GM20431 (cell line): ENCODE measurements around the gene CBLN1.

Source experiments
- in situ Hi-C: fragments of 300-500 bp; cut with MseI, MboI; formaldehyde crosslinking; loops from one replicate; pipeline ENCODE4 v1.15.0; 2020; ENCODE audit warnings: low sequenced_read_pairs; ENCODE audit not compliant: unreplicated experiment

Gene CBLN1

DNA sequence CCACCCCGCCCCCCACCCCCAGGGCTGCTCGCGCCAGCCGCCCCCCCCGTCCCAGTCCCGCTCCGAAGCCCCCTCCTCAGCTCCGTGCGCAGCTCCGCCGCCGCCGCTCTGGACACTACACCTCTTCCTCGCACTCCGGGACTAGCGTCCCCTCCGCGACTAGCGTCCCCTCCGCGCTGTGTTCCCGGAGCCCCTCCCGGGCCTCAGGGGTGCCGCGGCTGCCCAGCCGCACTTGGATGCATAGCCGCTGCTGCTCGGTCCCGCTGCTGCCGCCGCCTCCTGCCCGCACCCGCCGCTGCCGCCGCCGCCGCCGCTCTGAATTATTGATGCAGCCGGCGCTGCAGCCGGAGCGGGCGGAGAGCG is at the start of gene CBLN1:
TSS of gene CBLN1 (minus strand) at position 359 of the 363 bp plus-strand sequence. CDS start 373 bp downstream, outside the sequence.
- in situ Hi-C loops, result no loop called here

DNA sequence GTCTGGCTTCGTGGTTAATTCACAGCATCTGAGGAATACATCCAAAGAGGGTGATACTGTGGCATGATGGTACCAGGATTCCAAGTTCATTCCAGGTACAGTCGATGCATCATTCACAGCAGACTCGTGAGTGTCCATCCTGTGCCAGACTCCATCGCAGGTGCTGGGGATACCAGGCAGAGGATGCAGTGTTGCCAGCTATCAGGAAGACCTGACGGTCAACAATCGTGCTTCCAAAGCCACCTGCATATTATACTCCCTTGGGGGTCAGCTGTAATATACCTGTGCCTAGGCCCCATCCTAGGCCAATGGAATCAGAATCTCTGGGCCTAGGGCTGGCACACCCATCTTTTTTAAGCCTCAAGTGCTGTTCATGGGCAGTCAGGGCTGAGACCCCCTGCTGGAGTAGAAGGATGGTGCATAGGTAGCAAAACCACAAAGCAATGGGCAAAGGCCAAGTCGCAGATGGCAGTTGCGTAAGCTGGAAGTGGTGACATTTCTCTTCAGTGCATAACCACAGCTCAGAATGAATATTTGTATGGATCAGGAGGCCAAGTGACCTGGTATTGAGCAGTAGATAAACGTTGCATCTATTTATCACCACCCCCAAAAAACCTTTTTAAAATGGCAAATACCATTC is 49.0 kb upstream of the CBLN1 start:
- in situ Hi-C loops, result no loop called here

DNA sequence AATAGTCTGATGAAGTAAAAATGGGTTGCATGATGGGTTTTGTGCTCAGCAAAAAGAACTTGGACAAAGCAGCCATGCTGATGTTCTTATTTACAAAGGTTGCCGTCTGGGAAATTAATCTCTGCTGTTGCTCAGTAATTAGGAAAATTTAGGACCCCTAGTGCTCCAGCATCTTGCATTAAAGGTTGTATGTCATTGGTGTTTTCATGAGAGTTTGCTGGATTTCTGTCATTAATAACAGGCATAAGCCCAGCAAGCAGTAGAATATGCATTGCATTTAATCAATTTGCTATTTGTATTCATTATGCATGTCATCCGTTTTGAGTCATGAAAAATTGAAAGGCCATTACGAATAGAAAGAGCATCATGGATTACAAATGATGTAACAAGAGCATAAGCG is 46.7 kb upstream of the CBLN1 start:
- in situ Hi-C loops, result no loop called here

DNA sequence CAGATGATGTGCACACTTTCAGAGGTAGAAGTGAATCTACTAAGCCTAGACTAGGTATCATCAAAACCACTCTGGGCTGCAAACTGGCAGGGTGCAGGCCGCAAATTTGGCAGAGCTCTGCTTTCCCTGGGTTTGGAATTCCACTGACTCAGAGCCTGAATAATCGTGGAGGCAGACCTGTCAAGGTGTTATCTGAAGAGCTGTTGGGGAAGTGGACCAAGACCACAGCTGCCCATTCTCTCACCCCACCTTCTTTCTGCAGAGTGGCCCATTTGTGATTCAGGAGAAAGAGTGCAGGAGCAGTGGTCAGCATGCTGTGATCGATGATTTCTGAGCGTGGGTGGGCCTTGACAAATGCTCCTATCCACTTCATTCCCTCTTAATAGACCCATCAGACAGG is 45.8 kb upstream of the CBLN1 start:
- in situ Hi-C loops, result no loop called here

DNA sequence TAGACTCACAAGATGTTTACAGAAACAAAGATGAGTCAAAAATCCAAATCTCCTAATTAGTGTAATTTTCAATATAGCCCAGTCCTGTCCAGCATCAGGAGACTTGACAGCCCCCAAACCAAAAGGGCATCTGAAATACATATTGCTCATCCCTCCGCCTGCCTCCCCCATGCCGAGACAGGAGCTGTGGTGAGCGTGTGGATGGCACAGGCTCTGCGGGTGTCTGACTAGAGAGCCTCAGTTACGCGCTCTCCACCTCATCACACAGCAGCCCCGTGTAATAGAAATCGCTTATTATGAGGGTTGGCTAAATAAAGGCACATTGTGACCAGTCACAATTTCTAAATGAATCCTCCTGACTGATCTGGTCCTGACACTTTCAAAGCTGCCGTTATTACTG is 43.1 kb upstream of the CBLN1 start:
- in situ Hi-C loops, result no loop called here

DNA sequence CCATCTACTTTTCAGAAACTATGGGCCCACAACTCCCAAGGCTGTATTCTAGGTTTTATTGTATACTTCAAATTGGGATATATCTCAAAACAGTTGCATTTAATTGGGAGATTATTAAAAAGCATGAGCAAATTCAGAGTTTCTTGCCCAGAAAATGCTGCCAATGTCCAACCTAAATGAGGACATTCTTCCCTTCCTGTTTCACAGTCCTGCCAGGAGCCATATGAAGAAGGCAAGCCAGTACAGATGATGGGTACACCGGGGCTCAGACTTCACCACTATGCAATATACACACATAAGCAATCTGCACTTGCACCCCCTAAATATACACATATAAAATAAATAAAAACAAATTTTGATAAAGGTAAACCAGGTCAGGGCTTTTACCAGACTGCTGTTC is 34.0 kb upstream of the CBLN1 start:
- in situ Hi-C loops, result no loop called here

DNA sequence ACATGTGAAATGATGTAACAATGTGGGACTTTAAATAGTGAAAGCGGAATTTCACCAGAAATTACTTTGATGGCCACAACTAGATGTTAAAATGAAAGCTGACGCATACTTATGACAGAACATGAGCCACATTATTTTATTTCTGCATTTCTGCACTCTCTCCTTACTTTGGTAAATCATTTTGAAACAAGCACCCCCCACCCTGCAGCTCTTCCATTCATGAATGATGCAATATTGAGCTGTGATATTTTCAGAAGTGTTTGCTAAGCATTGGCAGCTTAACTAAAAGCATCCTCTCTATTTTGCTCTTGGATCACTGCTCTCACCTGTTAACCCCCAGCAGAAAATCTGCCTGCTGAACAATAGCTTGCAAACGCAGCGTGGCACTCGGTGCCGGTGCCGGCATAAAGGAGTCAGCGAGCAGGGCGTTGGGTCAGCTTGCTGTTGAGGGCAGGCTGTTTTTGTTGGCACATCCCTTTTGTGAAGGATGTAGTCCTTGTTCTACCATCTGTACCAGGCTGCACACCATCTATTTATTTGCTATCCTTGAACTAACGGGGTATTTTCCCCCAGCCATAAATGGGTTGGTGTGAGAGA is 30.8 kb upstream of the CBLN1 start:
- in situ Hi-C loops, result no loop called here

DNA sequence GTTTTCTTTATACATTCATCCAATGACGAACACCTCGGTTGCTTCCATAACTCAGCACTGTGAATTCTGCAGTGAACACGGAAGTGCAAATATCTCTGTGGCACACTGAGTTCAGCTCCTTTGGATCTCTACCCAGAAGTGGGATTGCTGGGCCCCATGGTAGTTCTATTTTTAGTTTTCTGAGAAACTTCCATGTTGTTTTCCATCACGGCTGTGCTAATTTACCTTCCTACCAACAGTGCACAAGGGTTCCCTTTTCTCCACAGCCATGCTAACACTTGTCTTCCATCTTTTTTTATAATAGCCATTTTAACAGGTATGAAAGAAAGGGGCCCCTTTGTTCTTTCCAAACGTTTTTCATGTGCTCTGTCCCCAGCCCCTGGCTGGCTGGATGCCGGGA is 30.2 kb upstream of the CBLN1 start:
- in situ Hi-C loops, result no loop called here

DNA sequence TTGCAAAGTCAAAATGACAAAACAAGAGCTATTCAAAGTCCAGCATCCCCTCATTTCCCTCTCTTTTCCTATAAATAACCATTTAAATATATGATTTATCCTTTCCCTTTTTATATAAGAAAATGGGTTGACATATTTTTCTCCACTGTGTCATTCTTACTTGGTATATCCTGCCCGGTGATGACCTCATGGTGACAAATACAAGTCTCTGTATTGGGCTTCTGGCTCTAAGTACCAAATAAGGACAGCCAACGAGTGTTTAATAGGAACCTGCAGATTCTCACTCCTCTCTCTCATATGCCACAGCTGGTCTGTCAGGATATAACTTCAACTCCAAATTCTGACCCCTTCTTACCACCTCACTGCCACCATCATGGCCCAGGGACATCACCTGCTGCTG is 25.5 kb upstream of the CBLN1 start:
- in situ Hi-C loops, result no loop called here

DNA sequence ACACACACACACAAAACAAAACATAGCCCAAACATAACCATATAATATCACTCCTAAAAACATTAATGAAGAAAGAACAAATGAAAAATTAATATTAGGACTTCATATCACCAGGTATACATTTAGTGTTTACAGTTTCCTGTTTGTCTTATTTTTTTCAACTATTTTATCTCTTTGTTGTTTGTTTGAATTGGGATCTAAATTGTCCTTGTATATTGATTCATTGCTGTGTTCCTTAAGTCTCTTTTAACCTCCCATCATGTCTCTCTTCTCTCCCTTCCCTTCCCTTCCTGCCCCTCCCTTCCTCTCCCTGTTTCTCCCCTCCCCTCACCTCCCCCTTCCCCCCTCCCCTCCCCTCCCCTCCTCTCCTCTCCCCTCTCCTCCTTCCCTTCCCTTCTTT is 23.8 kb upstream of the CBLN1 start:
- in situ Hi-C loops, result no loop called here

DNA sequence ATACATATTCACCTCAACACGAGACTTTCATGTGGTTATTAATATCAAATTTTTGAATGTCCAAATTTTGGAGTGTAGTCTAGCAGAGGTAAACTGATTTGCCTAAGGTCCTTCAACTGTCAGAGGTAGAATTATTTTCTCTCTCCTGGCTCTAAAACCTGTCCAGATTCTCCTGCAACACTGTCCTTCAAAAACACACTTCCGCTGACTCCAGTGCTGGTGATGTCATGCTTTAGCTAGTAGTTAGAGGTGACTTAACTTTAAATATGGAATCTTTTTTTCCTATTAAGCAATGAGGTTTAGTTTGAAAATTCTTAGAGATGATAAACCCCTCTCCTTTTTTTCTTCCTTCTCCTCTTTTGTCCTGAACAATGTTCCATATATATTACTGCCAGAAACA is 10.8 kb upstream of the CBLN1 start:
- in situ Hi-C loops, result no loop called here

DNA sequence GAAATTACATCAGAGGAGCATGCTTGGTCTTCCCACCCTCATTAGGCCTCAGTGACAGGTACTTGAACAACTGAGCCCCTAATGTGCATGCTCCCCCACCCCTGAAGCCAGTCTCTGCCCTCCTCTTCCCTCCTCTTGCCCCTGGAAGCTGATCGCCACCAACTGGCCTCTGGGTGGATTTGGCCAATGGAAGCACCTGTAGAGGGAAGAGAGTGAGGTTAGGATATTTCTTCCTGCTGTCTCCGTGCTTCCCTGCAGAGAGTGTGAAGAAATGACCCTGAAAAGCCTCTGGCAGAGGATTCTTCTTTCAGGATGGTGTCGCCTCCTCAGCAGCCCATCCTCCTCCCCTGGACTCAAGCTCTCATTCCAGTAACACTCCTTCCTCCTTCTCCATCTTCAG is 5.9 kb upstream of the CBLN1 start:
- in situ Hi-C loops, result no loop called here

DNA sequence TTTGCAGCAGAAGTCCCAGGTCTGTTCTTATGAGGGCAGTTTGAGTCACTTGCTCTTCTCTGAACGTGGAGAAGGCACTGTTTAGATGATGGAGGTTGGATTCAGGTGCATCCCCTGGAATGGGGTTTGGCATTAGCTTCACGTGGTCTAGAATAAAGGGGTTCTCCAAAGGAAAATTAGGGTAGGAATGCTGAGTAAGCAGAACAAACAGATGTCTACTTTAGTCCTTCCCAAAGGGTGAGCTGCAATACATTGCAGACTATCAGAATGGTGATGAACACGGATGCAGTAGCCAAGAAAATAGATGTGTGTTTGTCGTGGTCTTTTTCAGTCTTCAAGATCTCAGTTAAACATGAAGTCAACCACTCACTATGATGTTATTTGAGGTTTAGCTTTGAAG is 3.3 kb upstream of the CBLN1 start:
- in situ Hi-C loops, result no loop called here

DNA sequence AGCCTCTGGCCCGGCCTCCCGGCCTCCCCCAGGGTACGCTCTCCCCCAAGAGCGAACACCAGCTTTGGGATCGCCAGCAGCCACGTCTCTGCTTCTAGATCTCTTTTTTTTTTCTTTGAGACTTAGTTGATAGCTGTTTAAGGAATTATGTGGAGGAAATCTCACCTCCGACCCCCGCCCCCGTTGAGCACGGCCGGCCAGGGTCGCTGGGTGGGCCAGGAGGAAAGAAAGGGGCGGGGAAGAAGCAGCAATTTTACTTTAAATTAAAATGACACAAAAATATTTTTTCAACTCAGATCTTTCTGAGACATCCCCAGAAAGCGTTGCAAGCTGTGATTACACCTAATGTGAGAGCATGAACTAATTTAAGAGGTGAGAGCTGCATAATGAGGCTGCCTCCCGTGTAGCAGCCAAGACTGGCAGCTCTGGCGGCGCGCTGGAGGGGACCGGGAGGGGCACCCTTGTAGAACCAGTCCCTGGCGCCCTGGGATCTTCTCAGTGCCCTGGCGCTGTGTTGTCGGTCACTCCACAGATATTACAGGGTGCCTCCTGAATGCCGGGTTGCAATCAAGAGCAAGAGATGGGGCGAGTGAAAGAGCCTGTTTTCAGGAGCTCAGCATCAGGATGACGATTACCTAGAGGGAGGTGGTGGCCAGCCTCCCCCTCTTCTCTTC is 1.9 kb upstream of the CBLN1 start:
- in situ Hi-C loops, result no loop called here

DNA sequence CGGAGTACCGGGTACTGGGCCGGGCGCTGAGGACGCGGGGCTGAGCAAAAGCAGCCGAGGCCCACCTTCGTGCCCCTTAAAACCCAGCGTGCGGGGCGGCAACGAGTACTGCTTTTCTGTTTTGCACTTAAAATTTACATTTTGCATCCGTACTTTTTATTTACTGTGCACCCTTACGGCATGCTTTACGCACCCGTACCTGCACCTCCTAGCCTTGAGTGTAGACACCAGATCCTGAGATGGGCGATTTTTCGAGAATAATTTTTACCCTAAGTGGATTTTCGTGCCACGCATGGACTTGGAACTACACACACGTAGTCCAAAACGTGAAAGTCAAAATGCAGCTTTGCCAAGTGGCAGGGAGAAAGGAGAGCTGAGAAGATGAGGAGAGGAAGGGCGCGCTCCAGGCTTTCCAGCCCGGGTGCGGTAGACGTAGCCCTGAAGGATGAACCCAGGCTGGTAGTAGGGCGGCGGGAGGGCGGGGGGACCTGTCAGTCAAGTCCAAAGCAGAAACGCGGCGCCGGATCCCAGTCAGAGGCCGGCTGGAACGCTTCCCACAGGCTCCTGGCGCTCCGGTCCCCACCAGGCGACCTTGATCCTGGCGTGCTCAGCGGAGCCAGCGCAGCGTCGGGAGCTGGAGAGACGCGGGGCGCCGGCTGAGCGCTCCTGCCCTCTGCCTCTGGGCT is 1.2 kb upstream of the CBLN1 start:
- in situ Hi-C loops, result no loop called here

DNA sequence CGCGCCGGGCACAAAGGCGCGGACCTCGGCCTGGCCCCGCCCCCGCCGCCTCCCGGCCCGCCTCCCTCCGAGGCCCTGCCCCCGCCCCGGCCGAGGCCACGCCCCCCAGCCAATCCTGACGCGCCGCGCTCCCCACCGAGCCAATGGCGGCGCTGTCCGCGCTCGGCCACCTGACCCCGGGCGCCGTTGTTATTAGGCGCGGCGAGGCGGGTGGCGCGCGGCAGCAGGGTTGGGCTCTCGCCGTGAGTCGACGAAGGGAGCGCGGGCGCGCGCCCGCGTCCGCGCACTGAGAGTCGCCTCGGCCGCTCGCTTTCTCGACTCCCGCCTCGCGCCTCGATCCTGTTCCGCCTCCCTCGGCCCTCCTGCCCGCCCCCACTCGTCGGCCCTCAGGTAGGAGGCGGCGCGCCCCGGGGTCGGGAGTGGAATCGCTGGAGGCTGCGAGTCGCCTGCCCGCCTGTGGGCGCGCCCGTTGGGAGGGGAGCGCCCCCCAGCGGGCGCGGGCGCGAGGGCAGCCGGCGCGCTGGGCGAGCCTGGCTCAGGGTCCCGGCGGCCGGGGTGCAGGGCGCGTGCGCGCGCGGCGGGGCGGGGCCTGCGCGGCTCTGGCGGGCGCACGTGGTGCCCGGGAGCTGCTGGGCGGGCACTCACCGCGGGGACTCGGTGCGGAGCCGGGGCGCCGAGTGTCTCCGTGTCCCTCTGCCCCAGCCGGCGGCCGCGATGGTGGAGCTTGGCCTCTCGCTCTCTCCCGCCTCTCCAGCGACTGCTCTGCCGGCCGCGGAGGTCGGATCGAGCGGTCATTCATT is 405 bp upstream of the CBLN1 start:
- in situ Hi-C loops, result no loop called here

DNA sequence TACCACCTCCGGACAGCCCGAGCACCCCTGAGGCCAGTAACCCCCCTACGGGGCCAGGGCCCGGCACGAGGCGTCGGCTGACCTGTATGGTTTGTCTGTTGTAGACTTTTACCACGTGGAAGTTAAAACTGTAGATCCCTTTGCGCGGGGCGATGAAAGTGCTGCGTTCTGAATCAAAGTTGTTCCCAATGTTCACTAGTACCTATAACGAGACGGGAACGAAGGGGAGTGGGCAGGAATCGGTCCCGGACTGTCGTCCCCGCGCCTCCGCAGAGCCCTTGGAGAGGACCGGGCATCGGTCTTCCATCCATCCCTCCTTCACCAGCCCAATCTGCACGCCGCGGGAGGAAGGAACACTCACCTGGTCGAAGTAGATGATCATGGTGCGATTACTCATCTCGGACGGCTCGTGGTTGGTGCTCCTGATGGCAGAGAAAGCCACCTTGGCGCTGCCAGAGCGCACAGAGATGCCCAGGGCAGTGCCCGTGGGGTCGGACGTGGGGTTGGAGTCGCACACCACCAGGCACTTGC is 732 bp downstream of the CBLN1 start:
- in situ Hi-C loops, result no loop called here

DNA sequence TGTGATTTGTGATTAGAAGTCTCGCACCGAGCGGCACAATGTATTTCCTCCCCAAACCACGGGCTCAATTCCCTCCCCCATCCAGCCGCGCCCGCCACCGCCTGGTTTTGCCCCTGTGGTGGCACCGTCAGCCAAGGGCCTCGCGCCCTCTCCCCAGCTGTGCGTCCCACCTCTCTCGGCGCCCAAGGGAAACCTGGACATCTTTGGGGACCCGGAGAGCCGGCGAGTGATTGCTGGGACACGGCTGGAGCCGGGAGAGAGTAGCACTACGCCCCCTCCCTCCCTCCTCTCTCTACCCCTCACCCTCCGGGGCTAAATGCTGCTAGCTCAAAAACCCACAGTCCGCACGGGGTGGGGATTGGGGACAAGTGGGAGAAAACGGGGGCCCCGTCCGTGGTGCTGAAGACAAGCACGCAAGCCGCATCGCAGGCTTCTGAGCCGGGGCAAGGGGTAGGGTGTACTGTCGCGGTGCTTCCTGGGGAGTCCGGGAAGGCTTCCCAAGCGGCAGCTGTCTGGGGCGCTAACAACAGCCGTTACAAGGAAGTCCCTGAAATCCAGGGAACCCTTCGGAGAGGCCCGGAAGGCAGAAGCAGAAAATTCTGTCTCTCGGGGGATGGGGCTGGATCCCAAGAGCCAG is 1.4 kb downstream of the CBLN1 start:
- in situ Hi-C loops, result no loop called here

DNA sequence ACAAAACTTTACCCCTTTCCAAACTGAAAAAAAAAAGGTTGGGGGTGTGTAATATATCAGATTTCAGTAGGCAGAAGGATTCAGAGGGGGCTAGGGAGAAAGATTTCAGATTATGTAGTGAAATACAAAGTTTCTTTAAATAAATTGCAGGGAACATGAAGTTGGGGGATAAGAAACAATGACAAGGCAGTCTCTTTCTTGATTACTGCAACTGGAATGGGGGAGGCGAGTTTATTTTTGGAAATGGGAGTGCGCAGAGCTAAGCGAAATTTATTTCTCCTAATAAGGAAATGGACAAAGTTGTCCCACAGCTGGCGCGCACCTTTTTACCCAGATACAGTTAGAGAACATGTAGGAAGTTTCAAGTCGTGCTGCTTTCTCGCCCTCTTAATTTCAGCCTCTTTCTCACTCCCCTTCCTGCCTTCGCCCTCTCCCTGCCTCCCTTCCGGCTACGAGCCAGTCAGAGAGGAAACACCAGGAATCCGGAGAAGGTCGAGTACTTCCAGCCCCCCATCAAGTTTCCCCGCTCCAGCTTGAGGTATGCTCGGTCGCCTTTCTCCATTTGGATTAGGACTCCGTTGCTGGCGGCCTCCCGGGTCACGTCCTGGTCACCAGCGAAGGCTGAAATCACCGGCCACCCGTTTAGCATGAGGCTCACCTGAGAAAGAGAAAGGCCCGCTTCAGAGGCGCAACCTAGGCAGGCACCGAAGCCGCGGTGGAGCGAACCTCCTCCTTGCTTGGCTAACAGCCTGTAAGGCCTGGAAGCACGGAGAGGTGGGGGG is 2.5 kb downstream of the CBLN1 start:
- in situ Hi-C loops, result no loop called here
